NCI-H1048 (cell line): ENCODE data around the gene ASXL2.

Experiments
- DNase-seq: peaks from one replicate; lab custom pipeline; 2025; lab: John Stamatoyannopoulos, UW

Gene ASXL2

DNA sequence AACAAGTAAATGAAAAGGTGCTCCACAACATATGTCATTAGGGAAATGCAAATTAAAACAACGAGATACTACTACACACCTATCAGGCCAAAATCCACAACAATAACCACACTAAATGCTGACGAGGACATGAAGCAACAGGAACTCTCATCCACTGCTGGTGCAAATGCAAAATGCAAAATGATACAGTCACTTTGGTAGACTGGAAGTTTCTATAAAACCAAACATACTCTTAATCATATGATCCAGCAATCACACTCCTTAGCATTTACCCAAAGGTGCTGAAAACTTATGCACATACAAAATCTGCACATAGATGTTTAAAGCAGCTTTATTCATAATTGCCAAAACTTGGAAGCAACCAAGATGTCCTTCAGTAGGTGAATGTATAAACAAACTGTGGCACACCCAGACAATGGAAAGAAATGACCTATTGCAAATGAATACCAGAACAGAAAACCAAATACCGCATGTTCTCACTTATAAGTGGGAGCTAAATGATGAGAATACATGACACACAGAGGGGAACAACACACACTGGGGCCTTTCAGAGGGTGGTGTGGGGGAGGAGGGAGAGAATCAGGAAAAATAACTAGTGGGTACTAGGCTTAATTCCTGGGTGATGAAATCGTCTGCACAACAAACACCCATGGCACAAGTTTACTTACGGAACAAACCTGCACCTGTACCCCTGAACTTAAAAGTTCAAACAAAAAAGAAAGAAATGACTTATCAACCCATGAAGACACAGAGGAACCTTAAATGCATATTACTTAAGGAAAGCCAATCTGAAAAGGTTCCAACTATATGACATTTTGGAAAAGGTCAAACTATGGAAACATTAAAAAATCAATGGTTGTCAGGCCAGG lies 80.4 kb downstream of the ASXL2 start:
- no peak for DNase-seq

DNA sequence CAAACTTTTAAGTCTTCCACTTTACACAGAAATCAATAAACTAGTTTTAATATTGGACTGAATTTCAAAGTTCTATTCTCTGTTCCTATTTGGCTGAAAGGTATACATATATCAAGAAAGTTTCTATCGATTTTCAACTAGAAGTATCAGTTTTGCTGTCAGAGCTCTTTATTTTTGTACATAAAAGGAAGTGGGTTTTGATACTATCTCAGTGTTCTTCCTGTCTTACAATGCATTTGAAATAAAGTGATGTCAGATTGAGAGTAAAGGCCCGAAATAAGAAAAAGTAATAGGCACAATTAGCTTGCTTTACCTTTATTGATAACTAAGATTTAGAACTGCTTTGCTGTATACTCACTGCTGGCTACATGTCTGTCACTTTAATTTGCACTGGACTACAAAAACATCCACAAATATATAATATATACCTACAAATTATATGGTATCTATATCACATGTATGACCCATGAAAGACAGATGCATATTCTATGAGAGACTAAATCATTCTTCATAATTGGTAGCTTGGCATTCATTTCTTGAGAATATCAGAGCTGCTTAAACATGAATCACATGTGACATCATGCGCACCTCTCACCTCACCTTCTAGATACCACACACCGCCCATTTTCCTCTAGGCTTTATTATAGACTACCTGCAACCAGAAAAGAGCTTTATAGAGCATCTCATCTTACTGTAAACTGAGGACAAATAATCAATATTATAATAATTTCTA lies 83.6 kb downstream of the ASXL2 start:
- DNase-seq = no peak

DNA sequence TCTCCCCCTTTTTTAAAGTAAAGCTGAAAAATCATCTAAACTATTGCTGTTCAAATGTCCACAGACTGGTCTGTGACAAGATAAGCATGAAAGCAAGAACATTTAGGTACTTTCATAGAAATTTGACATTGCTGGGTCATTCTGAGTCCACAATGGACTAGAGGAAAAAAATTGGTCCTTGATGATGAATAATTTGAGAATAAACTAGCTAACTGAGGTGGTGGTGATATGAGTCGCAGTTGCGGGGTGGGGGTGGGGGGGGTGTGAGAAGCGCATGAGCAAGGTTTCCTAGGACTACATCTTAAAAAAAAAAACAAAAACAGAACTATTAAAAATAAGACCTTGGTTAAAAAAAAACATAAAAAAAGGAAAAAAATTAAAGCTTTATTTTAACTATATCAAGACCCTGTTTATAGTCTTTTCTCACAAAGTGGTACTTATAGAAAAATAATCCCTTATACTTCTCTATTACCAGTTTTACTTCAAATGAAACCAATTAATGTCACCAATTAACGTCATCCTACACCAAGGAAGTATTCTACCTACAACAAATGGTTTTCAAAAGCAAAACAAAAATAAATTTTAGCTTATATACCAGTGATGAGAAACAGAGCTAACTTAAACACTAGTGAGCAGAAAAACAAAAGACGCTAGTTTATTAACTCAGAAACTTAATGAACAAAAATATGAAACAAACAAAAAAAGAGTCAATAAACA lies 88.1 kb downstream of the ASXL2 start:
- DNase-seq = no peak

DNA sequence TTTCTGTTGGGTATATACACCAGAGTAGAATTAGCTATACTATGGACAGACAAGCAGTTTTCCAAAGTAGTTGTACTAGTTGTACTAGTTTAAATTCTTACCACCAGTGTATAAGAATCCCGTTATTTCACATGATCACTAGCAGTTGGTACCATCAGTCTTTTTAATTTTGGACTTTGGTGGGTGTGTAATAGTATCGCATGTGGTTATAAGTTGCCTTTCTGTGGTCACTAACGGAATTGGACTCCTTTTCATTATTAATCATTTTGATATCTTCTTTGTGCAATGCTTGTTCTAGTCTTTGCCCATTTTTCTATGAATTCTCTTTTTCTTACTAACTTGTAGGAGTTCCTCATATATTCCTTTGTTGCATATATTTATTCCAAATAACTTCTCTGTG lies 89.8 kb downstream of the ASXL2 start:
- DNase-seq = no peak

DNA sequence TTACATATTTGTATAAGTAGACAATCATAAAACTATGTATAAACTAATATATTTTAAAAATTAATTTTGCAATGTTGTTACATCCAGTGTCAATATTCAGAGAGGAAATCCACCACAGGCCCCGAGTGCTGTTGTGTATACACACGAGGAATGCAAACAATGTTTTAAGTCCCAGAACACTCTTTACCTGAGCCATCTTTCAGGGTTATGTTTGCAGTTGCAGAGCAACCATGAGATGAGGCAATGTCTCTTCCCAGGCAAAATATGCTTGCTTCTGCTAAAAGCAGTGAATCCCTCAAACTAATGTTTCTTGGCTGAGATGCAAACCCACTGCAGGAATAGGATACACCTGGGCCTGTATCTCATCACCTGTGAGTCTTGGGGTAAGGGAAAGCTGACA lies 91.3 kb downstream of the ASXL2 start:
- DNase-seq = no peak

DNA sequence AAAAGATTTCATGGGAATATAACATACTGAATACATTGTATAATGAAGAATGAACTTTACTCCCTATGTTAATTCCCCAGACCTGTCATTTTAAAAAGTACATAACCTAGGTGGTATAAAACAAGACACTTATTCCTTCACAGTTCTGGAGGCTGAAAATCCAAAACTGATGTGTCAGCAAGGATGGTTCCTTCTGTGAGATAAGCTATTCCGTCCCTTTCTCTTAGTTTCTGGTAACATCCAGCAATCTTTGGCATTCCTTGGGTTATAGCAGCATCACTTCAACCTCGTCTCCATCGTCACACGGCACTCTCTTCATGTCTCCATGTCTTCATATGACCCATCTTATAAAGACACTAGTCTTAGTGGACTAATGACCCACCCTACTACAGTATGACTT lies 93.9 kb downstream of the ASXL2 start:
- DNase-seq = no peak

DNA sequence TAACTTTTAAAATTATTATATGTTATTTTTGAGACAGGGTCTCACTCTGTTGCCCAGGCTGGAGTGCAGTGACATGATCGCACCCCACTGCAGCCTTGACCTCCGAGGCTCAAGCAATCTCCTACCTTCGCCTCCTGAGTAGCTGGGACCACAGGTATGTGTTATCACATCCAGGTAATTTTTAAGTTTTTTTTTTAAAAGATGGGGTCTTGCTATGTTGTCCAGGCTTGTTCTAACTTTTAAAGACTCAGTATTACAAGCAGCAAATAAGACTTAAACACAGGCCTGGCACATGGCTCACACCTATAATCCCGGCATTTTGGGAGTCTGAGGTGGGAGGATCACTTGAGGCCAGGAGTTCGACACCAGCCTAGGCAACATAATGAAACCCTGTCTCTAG lies 101.2 kb downstream of the ASXL2 start:
- no peak for DNase-seq

DNA sequence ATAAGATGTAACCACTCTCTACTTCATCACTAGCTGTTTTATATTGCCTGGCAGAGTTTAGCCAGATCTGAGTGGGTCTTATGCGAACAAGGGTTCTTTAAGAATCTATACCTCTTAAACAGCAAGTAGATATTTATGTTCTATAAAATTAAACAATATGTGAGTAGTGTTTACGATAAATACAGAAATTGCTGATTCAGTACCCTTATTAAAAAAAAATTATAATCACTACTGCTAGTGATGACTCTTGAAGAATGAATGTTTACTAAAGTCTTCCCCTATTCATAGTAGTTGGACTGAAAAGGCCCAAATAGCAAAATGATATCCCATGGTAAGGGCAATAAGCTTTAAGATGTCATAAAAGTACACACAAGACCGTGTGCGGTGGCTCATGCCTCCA lies 106.2 kb downstream of the ASXL2 start:
- DNase-seq = no peak

DNA sequence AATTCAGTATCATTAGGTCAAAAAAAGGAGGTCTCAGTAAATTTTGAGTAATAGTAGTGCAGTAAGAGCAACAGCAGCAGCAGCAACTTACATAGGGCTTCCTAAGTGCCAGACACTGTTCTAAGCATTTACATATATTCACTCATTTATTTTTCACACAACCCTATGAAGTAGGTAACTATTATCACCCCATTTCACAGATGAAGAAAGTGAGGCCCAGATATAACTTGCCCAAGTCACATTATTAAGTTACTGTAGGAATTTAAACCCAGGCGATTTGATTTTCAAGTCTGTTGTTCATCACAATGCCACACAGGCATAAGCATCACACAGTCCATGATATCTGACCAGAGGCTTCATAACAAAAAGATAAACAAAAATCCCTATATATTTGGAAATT lies 114.7 kb downstream of the ASXL2 start:
- no peak for DNase-seq

DNA sequence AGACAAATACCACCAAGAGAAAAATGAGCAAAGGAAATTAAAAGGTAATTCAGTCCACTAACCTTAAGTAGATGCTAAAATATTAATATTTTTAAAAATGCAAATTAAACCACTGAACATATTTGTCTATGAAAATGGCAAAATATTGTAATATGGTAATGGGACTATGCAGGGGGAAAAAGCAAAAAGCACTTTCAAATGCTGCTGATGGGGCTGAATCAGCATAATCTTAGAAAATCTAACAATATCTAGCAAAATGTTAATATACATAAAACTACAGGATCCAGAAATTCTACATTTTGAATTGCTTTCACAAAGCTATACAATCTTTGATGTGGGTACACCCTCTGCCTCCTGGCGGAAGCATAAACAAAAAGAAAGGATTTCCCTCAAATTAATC lies 118.0 kb downstream of the ASXL2 start:
- no peak for DNase-seq

DNA sequence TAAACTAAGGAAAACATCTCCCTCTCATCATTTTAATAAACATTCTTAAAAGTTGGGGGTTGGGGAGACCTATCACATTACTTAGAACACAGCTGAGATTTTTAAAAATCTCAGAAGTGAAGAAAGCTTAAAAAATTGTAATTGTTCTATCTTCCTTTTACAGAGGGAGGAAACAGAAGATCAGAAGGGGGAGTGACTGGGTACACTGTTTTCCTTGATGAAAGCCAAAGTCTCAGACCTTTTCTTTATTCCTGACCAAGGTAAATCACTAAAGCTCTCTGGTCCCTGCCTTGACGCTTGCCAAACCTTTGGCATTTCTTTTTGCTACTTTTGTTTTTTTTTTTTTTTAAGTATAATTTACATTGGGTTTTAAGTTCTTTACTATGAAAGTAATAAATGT lies 119.9 kb downstream of the ASXL2 start:
- DNase-seq = no peak

DNA sequence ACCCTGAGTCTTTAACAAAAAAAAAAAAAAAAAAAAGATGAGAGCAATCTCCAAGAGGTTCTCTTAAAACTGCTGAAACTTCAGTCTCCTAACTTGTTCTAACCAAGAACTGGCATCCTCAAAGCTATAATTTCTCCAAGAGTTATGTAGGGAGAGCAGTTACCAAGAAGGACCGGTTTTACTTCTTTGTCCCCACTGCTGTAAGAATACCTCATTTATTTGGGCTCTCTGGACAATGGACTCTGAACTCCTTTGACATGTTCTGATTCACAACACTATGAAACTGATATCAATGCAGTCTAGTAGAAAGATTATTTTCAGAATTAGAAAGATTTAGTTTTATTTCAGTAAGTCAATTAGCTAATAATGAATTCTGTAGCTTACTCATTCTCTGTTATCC lies 120.4 kb downstream of the ASXL2 start:
- no peak for DNase-seq

DNA sequence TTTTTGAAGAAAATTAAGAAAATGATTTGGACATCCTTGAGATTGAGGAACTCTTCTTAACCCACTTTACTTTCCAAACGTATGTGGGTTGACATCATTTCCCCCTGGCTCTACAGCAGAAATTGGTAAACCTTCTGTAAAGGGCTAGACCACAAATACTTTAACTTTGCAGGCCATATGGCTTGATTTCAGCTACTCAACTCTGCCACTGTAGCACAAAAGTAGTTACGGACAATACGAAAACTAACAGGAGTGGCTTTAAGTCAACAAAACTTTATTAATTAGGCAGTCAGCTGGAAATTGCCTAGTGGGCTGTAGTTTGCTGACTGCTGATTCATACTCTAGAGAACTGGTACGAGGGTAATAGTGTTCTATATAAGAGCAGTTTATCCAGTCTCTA lies 121.8 kb downstream of the ASXL2 start:
- DNase-seq = no peak

DNA sequence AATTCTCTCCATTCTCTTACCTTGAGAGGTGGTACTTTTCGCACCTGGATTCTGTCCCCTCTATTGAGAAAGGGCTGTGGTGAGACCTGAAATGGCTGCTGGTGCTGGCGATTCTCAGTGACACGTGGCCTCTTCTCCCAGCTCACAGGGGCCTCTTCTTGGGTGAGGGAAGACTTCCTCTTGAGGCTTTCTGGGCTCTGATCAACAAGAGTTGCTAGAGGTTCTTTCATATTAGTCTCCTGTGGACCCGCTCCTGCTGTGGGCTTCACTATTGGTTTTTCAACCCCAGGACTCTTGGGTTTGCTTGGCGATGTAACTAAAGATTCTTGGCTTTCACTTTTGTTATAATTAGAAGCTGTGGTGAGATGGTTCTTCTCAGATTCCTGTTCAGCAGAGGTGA lies 128.6 kb downstream of the ASXL2 start:
- DNase-seq = no peak

DNA sequence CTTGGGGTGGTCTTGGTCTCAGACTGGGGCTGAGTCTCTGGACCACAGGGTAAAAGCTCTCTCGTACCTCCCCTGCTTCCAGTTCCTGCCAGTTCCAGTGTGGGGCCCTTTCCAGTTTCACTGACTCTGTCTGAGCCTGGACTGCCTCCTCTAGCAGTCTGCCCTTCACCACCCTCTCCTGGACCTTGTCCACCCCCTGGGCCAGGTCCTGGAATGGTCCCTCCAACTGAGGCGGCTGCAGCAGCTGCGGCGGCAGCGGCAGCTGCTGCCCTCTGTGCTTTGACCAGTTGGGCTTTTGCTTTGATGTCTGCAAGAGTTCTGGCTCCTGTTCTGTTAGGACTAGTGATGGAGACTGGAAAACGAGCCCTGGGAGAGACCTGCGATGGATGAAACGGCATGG lies 134.2 kb downstream of the ASXL2 start:
- DNase-seq = no peak

DNA sequence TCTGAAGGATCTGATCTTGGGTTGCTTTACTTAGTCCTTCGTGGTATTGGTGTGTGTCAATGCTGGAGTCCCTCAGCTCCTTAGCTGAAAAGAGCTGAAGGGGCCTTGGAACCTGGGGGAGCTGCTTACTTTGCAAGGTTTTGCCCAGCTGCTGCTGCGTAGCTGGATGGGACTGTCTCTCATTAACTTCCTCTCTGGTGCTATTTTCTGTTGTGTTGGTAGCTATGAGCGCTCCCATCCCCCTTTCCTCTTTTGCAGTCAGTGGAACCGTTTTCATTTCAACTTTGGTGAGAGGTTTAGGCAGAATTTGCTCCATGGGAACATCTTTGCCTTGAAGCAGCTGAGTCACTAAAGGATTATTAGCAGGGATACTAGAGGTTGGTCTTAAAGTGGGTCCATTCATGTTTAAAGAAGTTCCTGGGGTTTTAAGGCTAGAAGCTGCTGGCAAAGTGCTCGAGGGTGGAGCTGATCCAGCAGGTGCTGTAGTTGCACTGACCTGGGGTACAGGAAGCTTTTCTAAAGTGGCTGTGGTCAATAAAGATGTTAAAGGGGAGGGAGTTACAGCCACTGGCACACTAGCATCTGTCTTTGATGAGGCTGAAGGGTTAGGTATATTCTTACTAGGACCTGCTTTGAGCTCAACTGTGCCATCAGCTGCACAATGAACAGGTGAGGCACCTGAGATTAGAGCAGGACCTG lies 135.0 kb downstream of the ASXL2 start:
- no peak for DNase-seq

DNA sequence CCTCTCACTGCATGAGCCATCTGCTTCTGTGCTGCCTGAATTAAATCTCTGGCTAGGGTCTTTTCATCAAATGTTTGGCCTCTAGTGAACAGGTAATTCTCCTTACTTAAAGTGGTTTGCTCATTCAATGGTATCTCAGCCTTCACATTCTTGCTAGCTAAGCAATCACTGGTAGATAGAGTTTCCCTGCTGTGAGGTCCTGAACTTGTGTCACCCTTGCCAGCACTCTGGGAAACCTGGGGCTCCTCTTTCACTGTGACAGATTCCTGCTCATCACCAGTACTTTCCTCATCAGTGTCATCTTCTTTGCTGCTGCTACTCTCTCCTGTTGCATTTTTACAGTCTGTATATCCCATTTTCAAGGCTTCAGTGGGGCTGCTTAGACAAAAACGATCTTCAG lies 135.8 kb downstream of the ASXL2 start:
- DNase-seq = no peak

DNA sequence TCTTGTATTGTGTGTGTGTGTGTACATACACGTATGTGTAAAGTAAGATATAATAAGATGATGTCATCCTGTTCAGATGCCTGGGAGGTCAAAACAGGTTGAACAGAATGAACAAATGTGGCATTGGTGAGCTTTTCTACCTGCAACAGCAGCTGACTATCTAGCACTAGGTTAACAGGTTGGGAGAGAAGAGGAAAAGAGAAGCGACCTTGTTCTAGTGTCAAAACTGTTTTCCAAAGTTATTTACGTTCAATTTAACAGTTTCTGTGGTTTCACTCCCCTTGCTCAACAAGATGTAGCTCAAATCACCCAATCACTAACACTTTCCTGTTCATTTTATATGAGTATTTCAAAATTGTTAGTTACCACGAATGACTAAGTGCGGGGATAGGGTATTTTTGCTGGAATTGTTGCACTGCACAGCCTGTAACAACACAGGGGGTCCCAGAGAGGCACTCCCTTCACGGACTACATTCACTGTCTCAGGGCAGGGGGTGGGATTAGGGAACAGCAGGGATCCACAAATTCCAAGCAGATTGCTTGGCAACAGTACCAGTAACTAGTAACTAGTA lies 137.4 kb downstream of the ASXL2 start:
- DNase-seq = no peak

DNA sequence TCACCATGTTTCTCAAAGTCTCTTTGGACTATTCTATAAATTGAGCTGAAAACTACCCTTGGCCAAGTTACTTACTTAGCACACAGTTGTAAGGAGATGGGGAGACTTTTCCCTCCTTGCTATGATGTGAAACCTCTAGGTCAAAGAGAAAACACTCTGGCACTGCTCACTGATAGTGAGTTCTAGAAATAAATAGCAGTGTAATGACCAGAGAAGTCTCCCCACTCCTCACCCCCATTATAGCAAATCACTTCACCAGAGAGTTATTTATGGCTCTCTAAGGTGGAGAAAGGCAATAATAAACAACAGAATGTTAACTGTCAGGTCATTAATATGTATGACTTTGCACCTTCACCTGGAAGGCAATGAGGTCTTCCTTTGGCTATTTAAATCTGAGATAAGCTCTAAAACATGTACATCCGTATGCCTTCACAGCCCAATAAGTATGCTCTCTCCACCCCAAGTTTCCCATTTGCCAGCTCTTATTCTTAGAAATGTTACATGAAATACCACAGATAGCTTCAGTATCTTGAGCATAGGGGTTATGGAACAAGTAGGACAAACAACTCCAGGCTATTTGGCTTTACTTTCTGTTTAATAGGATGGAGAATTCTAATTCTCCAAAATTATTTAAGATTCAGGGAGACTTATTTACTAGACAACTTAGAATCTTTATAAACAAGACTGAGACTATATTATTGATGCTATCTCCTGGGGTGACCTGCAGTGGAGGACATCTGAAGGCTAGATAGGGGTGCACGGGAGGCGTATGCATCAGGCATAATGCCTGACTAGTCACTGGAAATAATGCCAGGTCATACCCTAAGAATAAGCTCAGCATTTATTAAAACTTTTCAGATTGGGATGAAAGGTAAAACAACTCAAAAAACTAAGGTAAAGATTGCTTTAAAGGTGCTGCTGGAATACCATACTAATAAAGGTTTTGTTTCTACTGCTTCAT lies 139.6 kb downstream of the ASXL2 start:
- DNase-seq = no peak

DNA sequence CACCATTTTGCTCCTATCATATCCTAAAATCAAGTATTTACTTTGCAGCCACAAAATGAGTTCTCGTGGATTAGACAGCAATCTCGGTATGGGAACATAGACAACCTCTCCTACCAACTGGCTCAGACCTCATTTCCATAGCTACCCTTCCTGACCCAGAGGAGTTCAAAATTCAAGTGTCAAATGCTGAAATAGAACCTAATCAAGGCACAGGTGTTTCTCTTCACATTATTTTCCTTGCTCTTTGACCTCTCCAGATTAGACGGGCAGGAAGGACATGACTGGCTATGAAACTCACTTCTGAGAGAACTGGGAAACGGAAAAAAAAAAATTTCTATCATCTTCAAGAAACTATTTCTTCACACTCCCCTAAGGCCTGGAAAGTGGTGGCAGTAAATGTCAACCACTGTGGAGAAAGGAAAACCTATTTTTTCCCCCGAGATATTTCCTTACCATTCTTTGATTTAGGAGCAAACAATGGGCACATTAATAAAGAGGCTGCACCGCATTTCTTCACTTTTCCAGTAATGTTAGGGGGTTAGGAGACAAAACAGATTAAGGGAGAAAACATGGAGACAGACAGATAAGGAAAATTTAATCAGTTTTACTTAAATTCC lies 141.3 kb downstream of the ASXL2 start:
- no peak for DNase-seq
